Central memory CD8-positive, alpha-beta T cell (primary cell): ENCODE results near the gene CD81.

Source experiments
- ATAC-seq: fragments of 150-1000 bp; cut with Tn5 transposase; replicated peaks from 2 replicates; pipeline ENCODE4 v1.10.0; 2022; ENCODE audit warnings: mild to moderate bottlenecking, moderate FRiP score, moderate number of reproducible peaks; ENCODE audit not compliant: poor library complexity, severe bottlenecking; ENCODE audit errors: extremely low read depth
- DNase-seq, 2 donors: peaks; one replicate each; pipeline ENCODE4 v3.0.0; 2021; ENCODE audit warnings: low spot score in 2 of 2
- H3K27ac Mint-ChIP-seq: one replicate; pipeline ENCODE4 v1.8.0; 2022; ENCODE audit warnings: low read depth, mild to moderate bottlenecking, moderate library complexity, mixed read lengths
- H3K27me3 Mint-ChIP-seq: one replicate; pipeline ENCODE4 v1.8.0; 2022; ENCODE audit warnings: mixed read lengths
- H3K36me3 Mint-ChIP-seq: one replicate; pipeline ENCODE4 v1.8.0; 2022; ENCODE audit warnings: mild to moderate bottlenecking, moderate library complexity, mixed read lengths; ENCODE audit not compliant: insufficient read depth
- H3K4me1 Mint-ChIP-seq: one replicate; pipeline ENCODE4 v1.8.0; 2022; ENCODE audit warnings: mixed read lengths
- H3K4me3 Mint-ChIP-seq: one replicate; pipeline ENCODE4 v1.8.0; 2022; ENCODE audit warnings: mild to moderate bottlenecking, moderate library complexity, mixed read lengths
- H3K9me3 Mint-ChIP-seq: one replicate; pipeline ENCODE4 v1.8.0; 2022; ENCODE audit warnings: mixed read lengths

CD81 gene

GRCh38 chr11:2391181-2391975, 14.3 kb downstream of the CD81 start:
- H3K36me3 Mint-ChIP-seq, result peaks cover 45% of the 10 kb centered on the region
- no peak for ATAC-seq
- H3K4me1 Mint-ChIP-seq, result peaks cover 21% of the 10 kb centered on the region

DNA sequence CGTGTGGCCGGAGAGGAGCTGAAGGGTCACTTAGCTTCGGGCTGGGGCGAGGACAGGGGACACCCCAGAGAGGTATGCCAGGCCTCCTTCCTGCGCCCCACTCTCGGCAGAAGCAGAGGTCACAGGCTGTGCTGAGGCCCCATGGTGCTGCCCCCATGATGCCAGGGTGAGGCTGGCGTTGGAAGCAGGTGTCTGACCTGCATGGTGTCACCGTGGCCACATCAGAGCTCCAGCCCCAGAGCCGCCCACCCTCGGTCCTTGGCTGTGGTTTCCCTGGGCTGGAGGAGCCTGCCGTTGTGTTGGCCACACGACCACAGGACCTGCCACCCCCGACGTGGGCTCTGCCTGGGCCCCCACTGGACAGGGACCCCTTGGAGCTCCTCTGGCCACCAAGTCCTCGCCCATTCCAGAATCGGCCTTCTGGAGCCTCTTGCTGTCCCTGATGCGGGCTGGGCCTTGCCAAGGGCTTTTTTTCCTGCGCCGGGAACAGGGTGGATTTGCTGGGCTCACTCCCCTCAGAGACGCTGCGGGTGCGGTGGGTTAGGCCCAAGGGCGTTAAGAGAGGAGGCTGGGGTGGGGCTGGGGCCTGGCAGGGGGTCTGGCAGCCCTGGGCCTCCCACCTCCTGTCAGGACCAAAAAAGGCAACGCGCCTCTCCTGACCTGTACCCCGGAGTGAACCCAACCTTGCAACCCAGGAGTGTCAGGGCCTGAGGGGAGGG, 15.3 kb downstream of the CD81 start:
- no peaks in the 10 kb centered on the region for H3K9me3 Mint-ChIP-seq
- H3K27me3 Mint-ChIP-seq, result no peaks in the 10 kb centered on the region
- H3K36me3 Mint-ChIP-seq, result peaks cover 47% of the 10 kb centered on the region
- H3K4me3 Mint-ChIP-seq, result peak overlapping the region; percentile 31
- H3K27ac Mint-ChIP-seq, result no peak overlapping the region
- H3K4me1 Mint-ChIP-seq, result peaks cover 21% of the 10 kb centered on the region
- DNase-seq (no peak), ATAC-seq (no peak)

More at GRCh38 chr11:2391181-2391975, 14.3 kb downstream of the CD81 start:
- no peak overlapping the region for H3K4me3 Mint-ChIP-seq
- peak overlapping the region; percentile 88 for H3K27ac Mint-ChIP-seq
- DNase-seq, result no peak
- H3K9me3 Mint-ChIP-seq, result no peaks in the 10 kb centered on the region
- no peaks in the 10 kb centered on the region for H3K27me3 Mint-ChIP-seq

GRCh38 chr11:2393111-2393868, 16.2 kb downstream of the CD81 start:
- Mint-ChIP-seq H3K4me1 (peaks cover 21% of the 10 kb centered on the region), H3K27me3 (no peaks in the 10 kb centered on the region), H3K4me3 (peak overlapping the region; percentile 31), H3K9me3 (no peaks in the 10 kb centered on the region), H3K27ac (no peak overlapping the region), H3K36me3 (peaks cover 47% of the 10 kb centered on the region)
- ATAC-seq (peak; percentile 31), DNase-seq (no peak)

DNA sequence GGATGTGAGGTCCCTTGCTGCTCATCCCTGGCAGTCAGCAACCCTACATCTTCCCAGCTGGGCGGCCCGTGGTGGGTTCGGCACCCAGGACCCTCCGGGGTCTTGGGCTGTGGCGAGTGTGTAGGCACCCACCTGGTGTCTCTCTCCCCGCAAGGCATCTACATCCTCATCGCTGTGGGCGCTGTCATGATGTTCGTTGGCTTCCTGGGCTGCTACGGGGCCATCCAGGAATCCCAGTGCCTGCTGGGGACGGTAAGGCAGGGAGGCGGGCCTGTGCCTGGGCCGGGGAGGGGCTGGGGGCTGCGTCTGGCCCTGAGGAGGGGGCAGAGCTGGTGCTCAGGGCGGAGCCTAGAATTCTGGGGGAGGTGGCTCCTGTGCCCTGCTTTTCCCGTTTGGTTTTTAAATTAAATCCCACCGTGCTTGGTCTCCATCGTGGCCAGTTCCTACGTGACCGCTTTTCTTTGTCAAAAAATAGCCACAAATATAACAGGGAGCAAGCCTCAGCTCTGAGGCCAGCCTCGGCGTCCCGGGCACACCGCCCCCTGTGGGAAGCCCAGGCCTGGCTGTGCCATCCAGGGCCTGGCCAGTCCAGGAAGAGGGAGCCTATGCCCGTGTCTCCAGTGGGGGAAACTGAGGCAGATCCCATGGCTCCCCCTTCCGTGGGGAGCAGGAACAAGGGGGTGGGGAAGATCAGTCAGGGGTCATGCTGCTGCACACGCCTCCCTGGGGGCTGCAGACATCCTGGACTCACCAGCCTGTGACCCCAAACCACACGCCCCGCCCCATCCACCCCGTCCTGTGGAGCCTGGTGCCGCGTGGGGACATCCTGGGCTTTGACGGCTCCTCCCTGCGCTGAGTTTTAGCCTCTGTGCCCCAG, 17.1 kb downstream of the CD81 start:
- Mint-ChIP-seq H3K4me1 (peaks cover 18% of the 10 kb centered on the region), H3K36me3 (peaks cover 44% of the 10 kb centered on the region), H3K27me3 (no peaks in the 10 kb centered on the region), H3K4me3 (peak overlapping the region; percentile 48), H3K27ac (peak overlapping the region; percentile 16), H3K9me3 (no peaks in the 10 kb centered on the region)
- DNase-seq (peak in 1 of 2 donors; percentile 41), ATAC-seq (peak; percentile 64)

DNA sequence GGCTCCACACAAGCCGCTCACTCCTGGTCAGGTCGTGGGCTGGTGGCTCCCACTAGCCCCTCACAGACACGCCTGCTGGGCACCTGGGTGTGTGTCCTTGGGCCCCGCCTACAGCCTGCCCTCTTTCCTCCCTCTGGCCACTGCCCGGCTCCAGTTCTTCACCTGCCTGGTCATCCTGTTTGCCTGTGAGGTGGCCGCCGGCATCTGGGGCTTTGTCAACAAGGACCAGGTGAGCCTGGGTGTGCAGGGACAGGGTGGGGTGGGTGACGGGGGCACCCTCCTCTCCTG, 17.7 kb downstream of the CD81 start:
- H3K4me1 Mint-ChIP-seq, result peaks cover 16% of the 10 kb centered on the region

GRCh38 chr11:2395211-2395730, 18.2 kb downstream of the CD81 start:
- no peak for ATAC-seq
- peaks cover 11% of the 10 kb centered on the region for H3K4me1 Mint-ChIP-seq
- no peak overlapping the region for H3K27ac Mint-ChIP-seq
- peaks cover 41% of the 10 kb centered on the region for H3K36me3 Mint-ChIP-seq
- H3K4me3 Mint-ChIP-seq, result peak overlapping the region; percentile 48
- DNase-seq, result no peak
- H3K27me3 Mint-ChIP-seq, result no peaks in the 10 kb centered on the region
- H3K9me3 Mint-ChIP-seq, result no peaks in the 10 kb centered on the region

More for the DNA sequence above, 17.7 kb downstream of the CD81 start:
- Mint-ChIP-seq H3K27ac (no peak overlapping the region), H3K4me3 (peak overlapping the region; percentile 48), H3K27me3 (no peaks in the 10 kb centered on the region), H3K36me3 (peaks cover 41% of the 10 kb centered on the region), H3K9me3 (no peaks in the 10 kb centered on the region)
- no peak for ATAC-seq
- no peak for DNase-seq

GRCh38 chr11:2395856-2396255, 18.7 kb downstream of the CD81 start:
- no peaks in the 10 kb centered on the region for H3K9me3 Mint-ChIP-seq
- no peaks in the 10 kb centered on the region for H3K27me3 Mint-ChIP-seq
- ATAC-seq (no peak), DNase-seq (no peak)
- H3K27ac Mint-ChIP-seq, result no peak overlapping the region
- peaks cover 7% of the 10 kb centered on the region for H3K4me1 Mint-ChIP-seq
- H3K36me3 Mint-ChIP-seq, result peaks cover 41% of the 10 kb centered on the region
- H3K4me3 Mint-ChIP-seq, result no peak overlapping the region

GRCh38 chr11:2396471-2396870, 19.4 kb downstream of the CD81 start:
- peaks cover 41% of the 10 kb centered on the region for H3K36me3 Mint-ChIP-seq
- no peaks in the 10 kb centered on the region for H3K9me3 Mint-ChIP-seq
- H3K27ac Mint-ChIP-seq, result no peak overlapping the region
- no peaks in the 10 kb centered on the region for H3K27me3 Mint-ChIP-seq
- H3K4me1 Mint-ChIP-seq, result peaks cover 11% of the 10 kb centered on the region
- DNase-seq, result no peak
- ATAC-seq, result no peak
- H3K4me3 Mint-ChIP-seq, result no peak overlapping the region

DNA sequence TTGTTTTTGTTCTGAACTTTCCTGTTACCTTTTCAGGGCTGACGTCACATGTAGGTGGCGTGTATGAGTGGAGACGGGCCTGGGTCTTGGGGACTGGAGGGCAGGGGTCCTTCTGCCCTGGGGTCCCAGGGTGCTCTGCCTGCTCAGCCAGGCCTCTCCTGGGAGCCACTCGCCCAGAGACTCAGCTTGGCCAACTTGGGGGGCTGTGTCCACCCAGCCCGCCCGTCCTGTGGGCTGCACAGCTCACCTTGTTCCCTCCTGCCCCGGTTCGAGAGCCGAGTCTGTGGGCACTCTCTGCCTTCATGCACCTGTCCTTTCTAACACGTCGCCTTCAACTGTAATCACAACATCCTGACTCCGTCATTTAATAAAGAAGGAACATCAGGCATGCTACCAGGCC, 19.9 kb downstream of the CD81 start:
- Mint-ChIP-seq H3K27me3 (no peaks in the 10 kb centered on the region), H3K36me3 (peaks cover 43% of the 10 kb centered on the region), H3K4me3 (no peak overlapping the region), H3K27ac (no peak overlapping the region), H3K9me3 (no peaks in the 10 kb centered on the region), H3K4me1 (peaks cover 13% of the 10 kb centered on the region)
- no peak for DNase-seq
- ATAC-seq, result no peak

- ATAC-seq (no peak), DNase-seq (no peak)
- no peaks in the 10 kb centered on the region for H3K9me3 Mint-ChIP-seq
- H3K36me3 Mint-ChIP-seq, result peaks cover 45% of the 10 kb centered on the region
- peaks cover 13% of the 10 kb centered on the region for H3K4me1 Mint-ChIP-seq
- peak overlapping the region; percentile 94 for H3K4me3 Mint-ChIP-seq
- H3K27me3 Mint-ChIP-seq, result no peaks in the 10 kb centered on the region
- H3K27ac Mint-ChIP-seq, result peak overlapping the region; percentile 96
These were observed 21.7 kb downstream of the CD81 start for GRCh38 chr11:2398664-2399355.

DNA sequence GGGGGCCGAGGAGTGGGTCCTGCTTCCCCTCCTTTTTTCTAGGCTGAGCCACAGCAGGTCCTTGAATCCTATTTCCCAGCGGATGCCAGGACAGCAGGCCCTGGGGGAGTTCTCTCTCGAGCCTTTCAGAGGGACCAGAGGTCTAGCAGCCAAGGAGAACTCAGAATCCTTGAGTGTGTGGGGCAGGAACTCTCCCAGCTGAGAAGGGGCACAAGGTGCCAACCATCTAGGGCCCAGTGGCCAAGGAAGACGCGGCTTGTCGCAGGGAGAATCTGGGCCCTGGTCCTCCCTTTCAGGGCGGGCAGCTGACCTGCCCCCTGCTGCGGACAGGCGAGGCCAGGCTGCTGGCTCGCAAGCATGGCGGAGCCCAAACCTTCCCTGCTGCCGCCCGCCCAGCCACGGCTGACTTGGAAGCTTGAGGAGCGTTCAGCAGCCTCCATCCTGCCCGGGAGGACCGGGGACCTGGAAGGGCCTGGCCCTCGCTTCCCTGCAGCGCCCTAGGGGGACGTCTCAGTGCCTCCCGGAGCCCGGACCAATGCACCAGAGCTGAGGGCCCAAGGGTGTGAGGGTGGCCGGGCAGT, 22.5 kb downstream of the CD81 start:
- peaks cover 13% of the 10 kb centered on the region for H3K4me1 Mint-ChIP-seq
- H3K4me3 Mint-ChIP-seq, result peak overlapping the region; percentile 94
- ATAC-seq (peak; percentile 3), DNase-seq (peak in 1 of 2 donors; percentile 40)
- H3K27me3 Mint-ChIP-seq, result no peaks in the 10 kb centered on the region
- H3K9me3 Mint-ChIP-seq, result no peaks in the 10 kb centered on the region
- peaks cover 42% of the 10 kb centered on the region for H3K36me3 Mint-ChIP-seq
- peak overlapping the region; percentile 96 for H3K27ac Mint-ChIP-seq
